GM12874 (cell line): ENCODE measurements around the gene DDAH1.

Source experiments
- CTCF ChIP-seq: IDR thresholded peaks from 2 replicates; pipeline ENCODE4 v1.5.1; 2011; ENCODE audit warnings: low read depth, mild to moderate bottlenecking, control low read depth, low read length, moderate library complexity; ENCODE audit not compliant: insufficient read depth

DDAH1 gene

DNA sequence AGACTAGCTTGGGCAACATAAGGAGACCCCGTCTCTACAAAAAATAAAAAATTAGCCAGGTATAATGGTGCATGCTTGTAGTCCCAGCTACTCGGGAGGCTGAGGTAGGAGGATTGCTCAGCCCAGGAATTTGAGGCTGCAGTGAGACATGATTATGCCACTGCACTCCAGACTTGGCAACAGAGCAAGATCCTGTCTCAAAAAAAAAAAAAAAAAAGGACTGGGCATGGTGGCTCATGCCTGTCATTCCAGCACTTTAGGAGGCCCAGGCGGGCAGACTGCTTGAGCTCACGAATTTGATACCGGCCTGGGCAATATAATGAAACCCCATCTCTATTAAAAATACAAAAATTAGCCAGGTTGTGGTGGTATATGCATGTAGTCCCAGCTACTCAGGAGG, 141.2 kb downstream of the DDAH1 start:
- no peak for TF ChIP-seq CTCF

GRCh38 chr1:85322655-85323054, 142.3 kb downstream of the DDAH1 start:
- no peak for TF ChIP-seq CTCF

DNA sequence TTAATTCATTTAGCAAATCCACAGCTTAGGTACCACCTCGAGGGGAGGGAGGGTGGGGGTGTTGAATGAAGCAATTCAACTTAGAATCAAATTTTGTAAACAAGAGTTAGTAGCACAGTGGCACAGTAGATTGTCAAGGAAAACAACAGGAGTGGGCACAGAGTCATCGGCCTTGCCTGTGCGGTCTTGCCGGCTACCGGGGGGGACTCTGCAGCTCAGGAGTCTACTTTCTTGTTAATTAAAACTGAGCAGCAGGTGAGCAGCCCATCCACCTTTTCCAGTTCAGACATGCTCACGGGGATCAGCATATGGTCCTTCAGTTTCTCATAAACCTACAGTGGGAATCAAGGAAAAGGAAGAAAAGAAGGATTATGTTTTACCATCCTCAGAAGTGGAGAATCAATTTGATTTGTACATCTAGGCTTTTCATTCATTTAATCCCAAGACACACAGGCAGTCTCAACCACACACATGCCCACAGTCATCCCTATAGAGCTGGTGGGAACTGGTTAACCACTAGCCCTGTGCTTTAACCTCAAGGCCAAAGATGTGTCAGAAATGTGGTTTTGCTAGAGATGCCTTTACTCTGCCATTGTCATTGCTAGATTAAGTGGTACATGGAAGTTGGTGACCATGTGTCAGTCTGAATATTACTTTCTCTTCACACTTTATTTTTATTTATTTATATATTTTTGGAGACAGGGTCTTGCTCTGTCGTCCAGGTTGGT, 143.6 kb downstream of the DDAH1 start:
- TF ChIP-seq CTCF, result no peak

DNA sequence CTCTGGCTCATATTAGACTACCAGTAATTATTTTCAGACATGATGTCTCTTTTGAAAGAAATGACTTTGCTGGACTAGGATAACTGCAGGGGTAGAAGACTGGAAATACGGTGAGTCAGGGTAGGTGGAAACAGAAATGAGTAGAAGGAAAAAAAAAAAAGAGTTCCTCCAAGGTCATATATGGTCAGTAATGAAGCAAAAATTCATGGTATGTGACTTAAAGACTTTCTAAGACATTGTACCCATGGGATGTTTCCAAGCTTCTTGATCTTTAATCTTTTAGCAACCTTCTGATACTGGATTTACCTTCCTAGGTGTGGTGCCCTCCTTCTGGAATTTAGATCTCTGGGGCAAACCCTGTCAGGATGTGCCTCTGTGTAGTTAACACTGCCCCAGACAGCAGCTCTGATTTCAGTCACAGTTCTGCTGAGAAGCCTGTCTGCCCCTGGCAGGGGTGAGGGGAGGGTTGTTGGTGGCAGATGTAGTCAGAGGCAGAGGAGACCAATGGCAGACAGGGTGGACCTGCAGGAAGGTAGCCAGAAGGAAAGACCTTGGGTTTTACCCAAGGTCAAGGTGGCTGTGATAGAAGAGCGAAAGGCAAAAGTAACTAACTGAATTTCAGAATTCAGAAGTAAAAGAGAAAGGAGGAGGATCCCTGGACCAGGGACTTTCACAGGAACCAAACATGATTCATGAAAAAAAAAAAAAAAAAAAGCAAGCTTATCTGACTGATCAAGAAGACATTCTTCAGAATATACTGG, 144.4 kb downstream of the DDAH1 start:
- TF ChIP-seq CTCF, result no peak

DNA sequence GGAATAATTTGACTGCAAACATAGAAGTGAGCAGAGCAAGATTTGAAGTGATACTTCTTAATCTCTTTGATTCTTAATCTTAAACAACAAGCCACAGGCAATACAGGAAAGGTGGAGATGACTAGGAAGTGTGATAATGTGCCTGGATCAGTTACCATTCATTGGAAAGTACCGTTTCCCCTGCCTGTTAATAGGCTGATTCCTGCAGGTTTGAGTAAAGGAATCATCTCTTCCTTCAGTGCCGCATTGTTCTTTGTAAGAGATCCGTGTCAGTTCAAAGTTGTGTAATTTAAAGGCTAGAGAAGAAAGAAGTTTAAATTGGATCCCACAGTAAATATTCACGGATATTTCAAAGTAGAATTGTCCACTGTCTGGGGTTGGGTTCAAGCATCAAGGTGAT, 145.0 kb downstream of the DDAH1 start:
- TF ChIP-seq CTCF, result no peak

GRCh38 chr1:85319491-85319890, 145.5 kb downstream of the DDAH1 start:
- TF ChIP-seq CTCF, result no peak

- TF ChIP-seq CTCF, result no peak
Measured at GRCh38 chr1:85318217-85318616, 146.7 kb downstream of the DDAH1 start.
